Heart left ventricle (tissue), 16 donors: ENCODE data around the gene COMMD10. TPM values are rescaled to one million over a fixed set of nuclear protein-coding genes. Genes with fewer than 3 reads are reported as not detected.
A peak's percentile ranks its signal among the peaks of the same experiment; 100 is the strongest.

ENCODE experiments used
- ATAC-seq, 4 donors: fragments of 200-7000 bp; cut with Tn5 transposase; one replicate each; pipeline ENCODE4 v1.9.1; 2020 to 2022; ENCODE audit warnings: moderate library complexity in 4 of 4, mild to moderate bottlenecking in 3 of 4, moderate number of reproducible peaks in 1 of 4
- DNase-seq, 5 donors: peaks; one replicate each; pipeline ENCODE4 v3.0.0-alpha.2; 2020
- H3K27ac ChIP-seq, 12 donors: fragments of 200-600 bp; sonication (generic) in 4 of 12; one replicate each; pipeline versions ENCODE4 v1.5.0 to v1.8.0; 2016 to 2022; ENCODE audit warnings: mild to moderate bottlenecking in 2 of 12
- H3K27me3 ChIP-seq, 9 donors: fragments of 200-600 bp; sonication (generic) in 2 of 9; one replicate each; pipeline versions ENCODE4 v1.5.1 to v1.8.0; 2016 to 2022; ENCODE audit warnings: mild to moderate bottlenecking in 3 of 9
- H3K36me3 ChIP-seq, 9 donors: fragments of 200-600 bp; sonication (generic) in 2 of 9; one replicate each; pipeline versions ENCODE4 v1.5.0 to v1.8.0; 2018 to 2022; ENCODE audit warnings: mild to moderate bottlenecking in 2 of 9
- H3K4me1 ChIP-seq, 12 donors: fragments of 200-600 bp; sonication (generic) in 4 of 12; one replicate each; pipeline versions ENCODE4 v1.5.0 to v1.8.0; 2016 to 2022; ENCODE audit warnings: mild to moderate bottlenecking in 3 of 12
- H3K4me3 ChIP-seq, 12 donors: fragments of 200-600 bp; sonication (generic) in 4 of 12; one replicate each; pipeline versions ENCODE4 v1.5.0 to v1.8.0; 2017 to 2022; ENCODE audit warnings: mild to moderate bottlenecking in 9 of 12, moderate library complexity in 4 of 12
- H3K9me3 ChIP-seq, 12 donors: fragments of 200-600 bp; sonication (generic) in 4 of 12; one replicate each; pipeline versions ENCODE4 v1.5.0 to v1.8.0; 2016 to 2022; ENCODE audit warnings: mild to moderate bottlenecking in 1 of 12
- POLR2A ChIP-seq, 2 donors: fragments of 450-650 bp; IDR thresholded peaks; one replicate each; pipeline ENCODE4 v1.6.1; 2017; ENCODE audit warnings: antibody characterized with exemption in 2 of 2, mild to moderate bottlenecking in 2 of 2, moderate library complexity in 2 of 2
- WGBS, 4 donors: extraction: QIAGEN DNeasy Blood & Tissue Kit in 2 of 4; methylation state at CpG; one replicate each; pipeline versions ENCODE4 v1.1.5 to v1.1.7; 2013 to 2018; 5-methylcytosine and 5-hydroxymethylcytosine counted together
- intact Hi-C, 10 donors: fragments of 100-400 bp; cut with DNase I; formaldehyde crosslinking; loops; one replicate each; pipeline versions ENCODE4 v1.11.1 to v1.14.2; 2022
- polyA plus RNA-seq, 2 donors: library from polyadenylated mRNA; stranded (reverse); fragments of 200-250 nt; gene quantifications; one replicate each; pipeline ENCODE4 v1.2.3, GENCODE V29; 2013
- total RNA-seq, 9 donors: library from RNA; depleted of rRNA in 2 of 9; stranded (reverse); fragments of >200 nt in 2 of 9; fragmentation: NEBNext Ultra II Directional in 3 of 9; extraction: Animal tissue kit (Norgen Biotek cat#: 25700) in 3 of 9; gene quantifications; one replicate each; pipeline versions ENCODE4 v1.1.0 to v1.2.4, GENCODE V29; 2016 to 2023
- TF ChIP-seq, protein P1 (sequence below), 12 donors: fragments of 200-600 bp; sonication (generic) in 4 of 12; IDR thresholded peaks; one replicate each; pipeline versions ENCODE4 v1.5.0 to v1.8.0; 2018 to 2022; ENCODE audit warnings: antibody characterized with exemption in 12 of 12, mild to moderate bottlenecking in 5 of 12
- donor health status: ischemic (EF 13 %, LVEDD 7.1; RV severe dilation, severe dysfunction).
- donor health status: healthy with polysubstance abuse.
- donor health status: DM: no; HTN: yes; CAD: no.
- donor health status: DM: no; HTN: no; CAD: no.
- donor health status: ischemic (EF 25% LVEDD 6.9; RV normal size, moderate dysfunction).
- donor health status: ischemic (EF 25% LVEDD 5.7; RV mildly dilated, moderate dysfunction).
- donor health status: healthy.
- donor health status: DM: yes; HTN: yes; CAD: no.
- donor health status: ischemic (EF 35%, LVEDD 5.7; RV mildly dilated, moderate dysfunction).
- donor health status: nonischemic (EF 11% LVEDD 7.7; RV severe dilation, severe dysfunction).
- donor health status: DM: yes; HTN: yes; CAD: no.
- donor health status: PGD.
- donor health status: ischemic (EF 29% LVEDD 5.4; RV normal size, mild dysfunction).
- donor health status: nonischemic (EF 23%, LVEDD 6.1; RV moderate dilation, normal function).

COMMD10 gene
- total and polyA plus RNA-seq, 11 donors: 25.2 to 42.2 (median 29.8) TPM

DNA sequence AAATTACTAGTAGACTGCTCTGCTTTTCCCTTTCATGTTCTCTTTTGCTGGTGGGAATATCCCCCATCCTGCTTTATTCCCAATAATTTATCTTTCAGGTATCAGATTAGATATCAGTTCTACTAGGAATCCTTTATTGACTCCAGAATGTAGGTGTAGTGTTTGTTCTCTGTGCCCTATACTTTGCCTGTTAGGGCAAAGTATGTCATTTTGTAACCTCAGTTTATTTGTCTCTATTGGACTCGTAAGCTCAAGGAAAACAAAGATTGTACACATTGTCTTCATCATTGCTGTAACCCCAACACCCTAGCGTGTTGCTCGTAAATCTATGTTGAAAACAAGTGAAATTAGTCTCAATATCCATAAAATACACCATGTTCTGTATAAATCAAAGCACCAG, 190.5 kb downstream of the COMMD10 start:
- DNase-seq (no peak), ATAC-seq (no peak)
- Histone ChIP-seq H3K9me3 (peaks cover 0 to 29% (median 8%) of the 10 kb centered on the region in 12 donors), H3K4me1 (no peaks in the 10 kb centered on the region), H3K27ac (no peak overlapping the region), H3K4me3 (no peak overlapping the region), H3K36me3 (peaks cover 0 to 5% (median 0%) of the 10 kb centered on the region in 9 donors), H3K27me3 (no peaks in the 10 kb centered on the region)
- intact Hi-C loops: no loop called here
- no peak for TF ChIP-seq POLR2A (IDR thresholded peaks at IDR 0.05)
- TF ChIP-seq, protein P1, sequence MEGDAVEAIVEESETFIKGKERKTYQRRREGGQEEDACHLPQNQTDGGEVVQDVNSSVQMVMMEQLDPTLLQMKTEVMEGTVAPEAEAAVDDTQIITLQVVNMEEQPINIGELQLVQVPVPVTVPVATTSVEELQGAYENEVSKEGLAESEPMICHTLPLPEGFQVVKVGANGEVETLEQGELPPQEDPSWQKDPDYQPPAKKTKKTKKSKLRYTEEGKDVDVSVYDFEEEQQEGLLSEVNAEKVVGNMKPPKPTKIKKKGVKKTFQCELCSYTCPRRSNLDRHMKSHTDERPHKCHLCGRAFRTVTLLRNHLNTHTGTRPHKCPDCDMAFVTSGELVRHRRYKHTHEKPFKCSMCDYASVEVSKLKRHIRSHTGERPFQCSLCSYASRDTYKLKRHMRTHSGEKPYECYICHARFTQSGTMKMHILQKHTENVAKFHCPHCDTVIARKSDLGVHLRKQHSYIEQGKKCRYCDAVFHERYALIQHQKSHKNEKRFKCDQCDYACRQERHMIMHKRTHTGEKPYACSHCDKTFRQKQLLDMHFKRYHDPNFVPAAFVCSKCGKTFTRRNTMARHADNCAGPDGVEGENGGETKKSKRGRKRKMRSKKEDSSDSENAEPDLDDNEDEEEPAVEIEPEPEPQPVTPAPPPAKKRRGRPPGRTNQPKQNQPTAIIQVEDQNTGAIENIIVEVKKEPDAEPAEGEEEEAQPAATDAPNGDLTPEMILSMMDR (IDR thresholded peaks at IDR 0.05): no peak
- 97 to 98% (median 98%) methylated on average over 3 of the region's 3 CpGs for WGBS, 4 donors

DNA sequence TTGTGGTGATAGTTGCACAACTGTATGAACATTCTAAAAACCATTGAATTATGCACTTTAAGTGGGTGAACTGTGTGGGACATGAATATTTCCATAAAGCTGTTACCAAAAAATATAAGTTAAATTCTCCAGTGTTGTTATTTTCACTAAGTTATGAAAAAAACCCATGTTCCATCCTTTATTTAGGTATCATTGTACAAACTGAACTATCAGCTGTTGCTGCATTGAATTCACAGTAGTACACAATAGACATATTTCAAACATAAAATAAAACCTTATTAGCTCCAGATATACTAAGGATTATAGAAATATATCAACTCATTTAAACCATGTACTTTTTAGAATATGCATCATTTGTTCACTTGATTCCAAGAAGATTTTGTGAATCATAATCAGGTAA, 192.1 kb downstream of the COMMD10 start:
- H3K27me3 ChIP-seq: no peaks in the 10 kb centered on the region
- H3K4me1 ChIP-seq: peaks cover 0 to 11% (median 0%) of the 10 kb centered on the region in 12 donors
- no peak overlapping the region for H3K4me3 ChIP-seq
- no peak for ATAC-seq
- no peak for DNase-seq
- intact Hi-C loops: no loop called here
- no peak overlapping the region for H3K27ac ChIP-seq
- H3K9me3 ChIP-seq: peaks cover 0 to 29% (median 8%) of the 10 kb centered on the region in 12 donors
- TF ChIP-seq POLR2A (IDR thresholded peaks at IDR 0.05): no peak
- TF ChIP-seq, protein P1 (IDR thresholded peaks at IDR 0.05): no peak
- peaks cover 0 to 5% (median 0%) of the 10 kb centered on the region in 9 donors for H3K36me3 ChIP-seq

DNA sequence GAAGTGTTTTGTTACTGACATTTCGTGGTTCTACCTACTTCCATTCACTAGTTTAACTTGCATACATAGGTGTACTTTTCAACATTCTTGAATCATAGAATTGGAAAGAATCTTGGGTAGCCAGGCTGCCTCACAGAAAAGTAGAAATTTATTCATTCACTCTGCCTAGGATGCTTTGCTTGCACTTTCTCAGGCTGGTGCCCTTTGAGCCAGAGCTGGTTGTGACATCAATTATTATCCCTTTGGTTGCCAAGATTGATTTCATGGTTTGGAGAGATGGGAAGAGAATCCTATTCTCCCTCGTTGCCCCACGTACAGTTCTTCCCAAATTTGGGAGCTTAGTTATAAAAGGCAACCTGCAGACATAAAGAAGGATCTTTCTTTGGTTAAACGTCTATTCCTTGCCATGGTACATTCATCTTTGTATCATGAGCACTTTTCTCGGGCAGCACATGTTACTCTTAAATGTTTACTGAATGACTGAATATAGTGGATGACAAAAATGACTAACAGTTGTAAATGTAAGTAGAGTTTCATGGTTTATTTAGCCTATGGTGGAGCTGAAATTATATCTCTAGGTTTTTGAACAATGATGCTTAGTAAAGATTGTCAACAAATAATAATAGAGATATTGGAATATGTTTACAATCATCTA, 195.5 kb downstream of the COMMD10 start:
- intact Hi-C loops: no loop called here
- H3K4me3 ChIP-seq: no peak overlapping the region
- ATAC-seq (no peak), DNase-seq (no peak)
- H3K27me3 ChIP-seq: no peaks in the 10 kb centered on the region
- peaks cover 0 to 5% (median 0%) of the 10 kb centered on the region in 9 donors for H3K36me3 ChIP-seq
- WGBS, 4 donors: 85 to 94% (median 88%) methylated on average over 5 of the region's 5 CpGs
- TF ChIP-seq POLR2A (IDR thresholded peaks at IDR 0.05): no peak
- TF ChIP-seq, protein P1 (IDR thresholded peaks at IDR 0.05): no peak
- H3K9me3 ChIP-seq: peaks cover 0 to 31% (median 8%) of the 10 kb centered on the region in 12 donors
- peaks cover 0 to 11% (median 0%) of the 10 kb centered on the region in 12 donors for H3K4me1 ChIP-seq
- no peak overlapping the region for H3K27ac ChIP-seq

DNA sequence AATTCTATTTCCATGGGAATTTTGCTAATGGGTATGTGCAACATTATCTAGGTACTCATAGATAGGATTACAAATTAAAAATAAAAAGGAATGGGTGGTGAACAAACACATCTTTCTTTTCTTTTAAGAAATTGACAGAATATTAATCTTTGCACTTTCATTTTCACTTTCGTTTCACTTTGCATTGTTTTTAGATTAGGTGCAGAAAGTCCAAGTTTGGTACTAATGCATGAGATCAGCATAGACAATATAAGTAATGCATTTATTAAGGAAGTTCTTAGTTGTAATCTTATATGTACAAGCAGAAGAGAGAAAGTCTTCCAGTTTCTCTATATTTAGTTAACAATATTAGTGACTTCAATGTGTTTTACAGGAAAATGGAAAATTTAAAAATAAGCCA, 196.5 kb downstream of the COMMD10 start:
- Histone ChIP-seq H3K27ac (no peak overlapping the region), H3K27me3 (no peaks in the 10 kb centered on the region), H3K4me3 (peak overlapping the region in 5 of 12 donors; percentile 2 to 29 (median 17)), H3K9me3 (peaks cover 0 to 33% (median 8%) of the 10 kb centered on the region in 12 donors), H3K36me3 (peaks cover 0 to 5% (median 0%) of the 10 kb centered on the region in 9 donors), H3K4me1 (peaks cover 0 to 11% (median 0%) of the 10 kb centered on the region in 12 donors)
- TF ChIP-seq, protein P1 (IDR thresholded peaks at IDR 0.05): no peak
- no peak for TF ChIP-seq POLR2A (IDR thresholded peaks at IDR 0.05)
- ATAC-seq (no peak), DNase-seq (no peak)
- 45 to 54% (median 50%) methylated on average over 1 of the region's 1 CpG for WGBS, 4 donors
- intact Hi-C loops: no loop called here
